Stomach (tissue), 9 donors: Measurements from ENCODE around the gene STAT4. TPM values are rescaled to one million over a fixed set of nuclear protein-coding genes. Genes with fewer than 3 reads are reported as not detected.

Source experiments
- DNase-seq, 2 donors: peaks; one replicate each; pipeline versions ENCODE4 v3.0.0 to v3.0.0-alpha.2; 2013 to 2019
- H3K27ac ChIP-seq, 5 donors: fragments of 200-600 bp in 4 of 5; sonication (generic) in 4 of 5; one replicate each; pipeline ENCODE4 v1.5.1; 2013 to 2019; ENCODE audit warnings: mild to moderate bottlenecking in 1 of 5, moderate library complexity in 1 of 5
- H3K27me3 ChIP-seq, 3 donors: fragments of 200-600 bp; sonication (generic); one replicate each; pipeline ENCODE4 v1.5.1; 2017 to 2019; ENCODE audit warnings: mixed run types in 1 of 3
- H3K36me3 ChIP-seq, 4 donors: fragments of 200-600 bp; sonication (generic); 1 replicate in 3 of 4; 2 replicates in 1 of 4; pipeline ENCODE4 v1.5.1; 2016 to 2019
- H3K4me1 ChIP-seq, 4 donors: fragments of 200-600 bp; sonication (generic); one replicate each; pipeline ENCODE4 v1.5.1; 2016 to 2019
- H3K4me3 ChIP-seq, 4 donors: fragments of 200-600 bp; sonication (generic) in 3 of 4; one replicate each; pipeline ENCODE4 v1.5.1; 2016 to 2019; ENCODE audit warnings: mild to moderate bottlenecking in 1 of 4
- H3K9me3 ChIP-seq, 4 donors: fragments of 200-600 bp; sonication (generic); one replicate each; pipeline ENCODE4 v1.5.1; 2016 to 2019
- EP300 ChIP-seq: sonication (generic); formaldehyde crosslinking; IDR thresholded peaks from one replicate; pipeline ENCODE4 v1.6.1; 2017; ENCODE audit warnings: antibody characterized with exemption
- POLR2A ChIP-seq, 4 donors: fragments of 450-650 bp; IDR thresholded peaks; one replicate each; pipeline ENCODE4 v1.6.1; 2016; ENCODE audit warnings: antibody characterized with exemption in 4 of 4, control low read depth in 2 of 4, mild to moderate bottlenecking in 1 of 4, moderate library complexity in 1 of 4
- POLR2AphosphoS5 ChIP-seq, 3 donors: sonication (generic); formaldehyde crosslinking; IDR thresholded peaks; one replicate each; pipeline ENCODE4 v1.6.1; 2016; ENCODE audit warnings: antibody characterized with exemption in 3 of 3
- WGBS, 5 donors: extraction: QIAGEN DNeasy Blood & Tissue Kit in 3 of 5; methylation state at CpG; one replicate each; pipeline versions ENCODE4 v1.1.5 to v1.1.7; 2013 to 2018; 5-methylcytosine and 5-hydroxymethylcytosine counted together
- intact Hi-C: fragments of 100-400 bp; cut with DNase I; formaldehyde crosslinking; loops from one replicate; pipeline ENCODE4 v1.15.1; 2023; ENCODE audit warnings: low total_unique reads
- polyA plus RNA-seq, 3 donors: library from polyadenylated mRNA; stranded (reverse); fragments of 200-250 nt; gene quantifications; one replicate each; pipeline ENCODE4 v1.2.3, GENCODE V29; 2013
- total RNA-seq, 5 donors: library from RNA; depleted of rRNA; stranded (reverse); fragments of >200 nt; gene quantifications; one replicate each; pipeline versions ENCODE4 v1.1.0 to v1.2.3, GENCODE V29; 2014 to 2016
- TF ChIP-seq, protein P1 (sequence below), 7 experiments: fragments of 450-650 bp in 4 of 7; fragments of 200-600 bp in 3 of 7; sonication (generic) in 3 of 7; IDR thresholded peaks; one replicate each; pipeline ENCODE4 v1.5.1; 2016 to 2019; ENCODE audit warnings: antibody characterized with exemption in 7 of 7, control low read depth in 2 of 7, mild to moderate bottlenecking in 1 of 7
- donor health status: healthy with polysubstance abuse.
- donor health status: Bipolar disorder and iron deficiency.
- donor health status: healthy.

The STAT4 gene
- total and polyA plus RNA-seq, 8 donors: 0.75 to 21.4 (median 3.8) TPM

DNA sequence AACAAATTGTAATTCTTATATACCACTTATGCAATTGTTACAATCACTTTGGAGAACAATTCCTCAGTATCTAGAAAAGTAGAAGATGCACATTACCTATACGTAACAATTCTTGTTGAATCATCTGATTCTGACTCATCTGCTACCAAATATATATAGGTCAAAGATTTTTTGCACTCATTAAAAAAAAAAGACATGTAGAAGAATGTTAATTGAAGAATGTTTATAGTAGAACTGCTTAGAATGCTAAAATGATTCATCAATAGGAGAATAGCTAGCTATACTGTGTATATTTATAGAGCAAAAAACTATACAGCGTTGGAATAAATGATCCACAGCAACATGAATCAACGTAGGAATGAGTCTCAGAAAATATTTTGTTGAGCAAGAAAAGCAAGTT lies 107.4 kb downstream of the STAT4 start:
- H3K9me3 ChIP-seq: no peaks in the 10 kb centered on the region
- no peaks in the 10 kb centered on the region for H3K36me3 ChIP-seq
- H3K4me1 ChIP-seq: peaks cover 0 to 3% (median 0%) of the 10 kb centered on the region in 4 donors
- intact Hi-C loops: no loop called here
- H3K27me3 ChIP-seq: peaks cover 0 to 11% (median 0%) of the 10 kb centered on the region in 3 donors
- TF ChIP-seq EP300 (no peak), POLR2A (IDR thresholded peaks at IDR 0.05) (no peak), POLR2AphosphoS5 (IDR thresholded peaks at IDR 0.05) (no peak)
- TF ChIP-seq, protein P1, sequence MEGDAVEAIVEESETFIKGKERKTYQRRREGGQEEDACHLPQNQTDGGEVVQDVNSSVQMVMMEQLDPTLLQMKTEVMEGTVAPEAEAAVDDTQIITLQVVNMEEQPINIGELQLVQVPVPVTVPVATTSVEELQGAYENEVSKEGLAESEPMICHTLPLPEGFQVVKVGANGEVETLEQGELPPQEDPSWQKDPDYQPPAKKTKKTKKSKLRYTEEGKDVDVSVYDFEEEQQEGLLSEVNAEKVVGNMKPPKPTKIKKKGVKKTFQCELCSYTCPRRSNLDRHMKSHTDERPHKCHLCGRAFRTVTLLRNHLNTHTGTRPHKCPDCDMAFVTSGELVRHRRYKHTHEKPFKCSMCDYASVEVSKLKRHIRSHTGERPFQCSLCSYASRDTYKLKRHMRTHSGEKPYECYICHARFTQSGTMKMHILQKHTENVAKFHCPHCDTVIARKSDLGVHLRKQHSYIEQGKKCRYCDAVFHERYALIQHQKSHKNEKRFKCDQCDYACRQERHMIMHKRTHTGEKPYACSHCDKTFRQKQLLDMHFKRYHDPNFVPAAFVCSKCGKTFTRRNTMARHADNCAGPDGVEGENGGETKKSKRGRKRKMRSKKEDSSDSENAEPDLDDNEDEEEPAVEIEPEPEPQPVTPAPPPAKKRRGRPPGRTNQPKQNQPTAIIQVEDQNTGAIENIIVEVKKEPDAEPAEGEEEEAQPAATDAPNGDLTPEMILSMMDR (IDR thresholded peaks at IDR 0.05): no peak
- 77 to 90% (median 86%) methylated on average over 3 of the region's 3 CpGs for WGBS, 5 donors
- no peak overlapping the region for H3K4me3 ChIP-seq
- DNase-seq: no peak
- no peak overlapping the region for H3K27ac ChIP-seq

DNA sequence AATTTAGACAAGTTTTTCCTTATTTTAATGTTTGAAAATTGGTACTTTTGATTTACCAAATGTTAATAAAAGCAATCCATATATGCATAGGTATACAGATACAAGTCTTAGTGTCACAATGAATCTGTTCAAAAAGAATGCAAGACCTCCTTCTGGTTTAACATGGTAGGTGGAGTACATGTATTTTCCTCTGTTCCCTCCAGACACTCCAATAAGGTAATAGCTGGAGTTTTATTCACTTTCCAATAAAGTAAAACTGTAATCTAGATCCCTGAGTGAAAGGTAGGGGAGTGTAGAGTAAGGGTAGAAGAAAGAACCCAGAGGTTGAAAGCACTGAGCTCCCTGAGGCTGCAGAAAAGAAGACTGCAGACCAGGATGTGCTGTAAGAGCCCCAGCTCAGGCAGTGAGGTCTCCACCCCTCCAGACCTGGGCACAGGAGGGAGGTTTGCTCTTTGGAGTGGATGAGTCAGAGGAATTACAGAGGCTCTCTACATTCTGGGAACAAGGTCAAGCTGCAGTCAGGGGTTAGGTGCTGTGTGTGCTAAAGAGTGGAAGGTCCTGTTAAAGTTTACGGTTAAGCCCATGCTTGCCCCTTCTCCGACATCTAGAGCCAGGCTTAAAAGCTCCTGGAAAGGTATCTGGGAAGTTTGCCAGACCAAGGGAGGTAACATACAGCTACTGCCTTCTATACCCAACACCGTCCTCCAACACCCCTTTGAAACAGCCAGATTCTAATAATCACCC lies 109.2 kb downstream of the STAT4 start:
- H3K9me3 ChIP-seq: no peaks in the 10 kb centered on the region
- peaks cover 0 to 9% (median 0%) of the 10 kb centered on the region in 4 donors for H3K4me1 ChIP-seq
- intact Hi-C loops: no loop called here
- 30 to 60% (median 52%) methylated on average over 3 of the region's 3 CpGs for WGBS, 5 donors
- H3K36me3 ChIP-seq: no peaks in the 10 kb centered on the region
- no peak overlapping the region for H3K27ac ChIP-seq
- TF ChIP-seq, protein P1 (IDR thresholded peaks at IDR 0.05): no peak
- no peak for TF ChIP-seq POLR2A (IDR thresholded peaks at IDR 0.05)
- TF ChIP-seq EP300: no peak
- no peak for TF ChIP-seq POLR2AphosphoS5 (IDR thresholded peaks at IDR 0.05)
- peaks cover 0 to 5% (median 0%) of the 10 kb centered on the region in 3 donors for H3K27me3 ChIP-seq
- no peak overlapping the region for H3K4me3 ChIP-seq
- peak in 1 of 2 donors; percentile 55 for DNase-seq

DNA sequence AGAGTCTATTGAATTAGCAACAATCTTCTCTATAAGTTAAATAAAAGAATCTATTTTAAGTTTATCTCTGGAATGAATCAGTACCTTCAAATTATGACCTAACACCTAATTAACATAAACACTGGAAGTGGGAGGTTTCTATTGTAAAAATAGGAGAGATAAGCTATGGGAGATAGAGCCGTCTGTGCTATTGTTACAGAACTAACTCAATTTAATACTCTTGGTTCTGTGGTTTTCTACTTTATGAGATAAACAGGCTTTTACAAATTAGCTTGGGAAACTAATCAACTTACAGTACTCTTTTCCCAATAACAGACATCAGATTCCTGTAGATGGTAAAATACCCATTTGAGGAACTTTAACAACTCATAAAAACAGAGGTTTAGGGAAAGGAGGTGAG lies 111.2 kb downstream of the STAT4 start:
- TF ChIP-seq POLR2AphosphoS5 (IDR thresholded peaks at IDR 0.05) (no peak), EP300 (no peak), POLR2A (IDR thresholded peaks at IDR 0.05) (no peak)
- TF ChIP-seq, protein P1 (IDR thresholded peaks at IDR 0.05): no peak
- no peak overlapping the region for H3K27ac ChIP-seq
- no peak overlapping the region for H3K4me3 ChIP-seq
- intact Hi-C loops: no loop called here
- no peak for DNase-seq
- H3K4me1 ChIP-seq: peaks cover 0 to 9% (median 0%) of the 10 kb centered on the region in 4 donors
- H3K9me3 ChIP-seq: no peaks in the 10 kb centered on the region
- H3K36me3 ChIP-seq: no peaks in the 10 kb centered on the region
- WGBS, 5 donors: 24 to 59% (median 48%) methylated on average over 1 of the region's 1 CpG
- no peaks in the 10 kb centered on the region for H3K27me3 ChIP-seq

DNA sequence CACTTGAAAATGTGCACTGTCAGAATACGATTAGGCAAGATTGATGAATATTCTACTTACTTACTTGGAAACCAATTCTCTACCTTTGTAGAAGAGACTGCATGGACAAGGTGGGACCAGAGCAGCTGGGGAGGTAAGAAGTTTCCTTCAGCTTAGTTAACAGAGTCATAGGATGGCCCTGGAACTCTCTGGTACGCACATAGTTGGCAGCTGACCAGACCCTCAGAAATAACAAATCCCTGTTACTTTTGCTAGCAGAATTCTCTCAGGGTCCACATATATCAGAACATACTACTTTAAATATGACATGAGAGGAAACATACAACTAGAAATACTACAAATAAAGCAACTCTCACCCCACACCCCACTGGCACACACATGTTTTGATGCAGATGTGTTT lies 112.1 kb downstream of the STAT4 start:
- no peak for DNase-seq
- Histone ChIP-seq H3K27ac (no peak overlapping the region), H3K4me1 (peaks cover 0 to 9% (median 0%) of the 10 kb centered on the region in 4 donors), H3K36me3 (no peaks in the 10 kb centered on the region), H3K4me3 (no peak overlapping the region), H3K27me3 (no peaks in the 10 kb centered on the region), H3K9me3 (no peaks in the 10 kb centered on the region)
- TF ChIP-seq POLR2A (IDR thresholded peaks at IDR 0.05) (no peak), EP300 (no peak), POLR2AphosphoS5 (IDR thresholded peaks at IDR 0.05) (no peak)
- TF ChIP-seq, protein P1 (IDR thresholded peaks at IDR 0.05): no peak
- 75 to 89% (median 87%) methylated on average over 2 of the region's 2 CpGs for WGBS, 5 donors
- intact Hi-C loops: no loop called here
